Erythroblast (primary cell): ENCODE measurements around the gene MARK2.

Experiments
- GATA1 ChIP-seq: IDR thresholded peaks from 2 replicates; pipeline ENCODE4 v1.6.1; 2011; ENCODE audit warnings: low read depth, mild to moderate bottlenecking, control low read depth, low read length, moderate library complexity
- POLR2A ChIP-seq: IDR thresholded peaks from 2 replicates; pipeline ENCODE4 v1.6.1; 2011; ENCODE audit warnings: mild to moderate bottlenecking, low read length

DNA sequence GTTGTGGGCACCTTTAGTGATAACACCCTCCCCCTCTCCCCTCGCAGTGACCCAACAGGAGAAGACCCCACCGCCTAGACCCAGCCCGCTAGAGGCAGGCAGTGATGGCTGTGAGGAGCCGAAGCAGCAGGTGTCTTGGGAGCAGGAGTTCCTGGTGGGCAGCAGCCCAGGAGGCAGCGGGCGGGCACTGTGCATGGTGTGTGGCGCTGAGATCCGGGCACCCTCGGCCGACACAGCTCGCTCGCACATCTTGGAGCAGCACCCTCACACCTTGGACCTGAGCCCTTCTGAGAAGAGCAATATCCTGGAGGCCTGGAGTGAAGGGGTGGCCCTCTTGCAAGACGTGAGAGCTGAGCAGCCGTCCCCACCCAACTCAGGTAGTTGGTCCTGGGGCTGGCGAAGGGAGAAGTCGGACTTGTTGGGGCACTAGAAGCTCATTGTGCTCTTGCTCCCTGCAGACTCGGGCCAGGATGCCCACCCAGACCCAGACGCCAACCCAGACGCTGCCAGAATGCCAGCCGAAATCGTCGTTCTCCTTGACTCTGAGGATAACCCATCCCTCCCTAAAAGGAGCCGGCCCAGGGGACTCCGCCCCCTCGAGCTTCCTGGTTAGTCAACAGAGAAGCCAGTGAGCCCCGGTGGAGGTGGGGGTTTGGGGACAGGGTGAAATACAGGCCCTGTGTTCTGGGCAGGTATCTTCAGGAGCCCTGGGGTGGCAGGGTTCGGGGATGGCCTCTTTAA lies 21.0 kb upstream of the MARK2 start:
- no peak for TF ChIP-seq POLR2A
- no peak for TF ChIP-seq GATA1
